H1 (cell line): ENCODE data around the gene SCYL1. TPM values are rescaled to one million over a fixed set of nuclear protein-coding genes. Genes with fewer than 3 reads are reported as not detected.

Experiments used
- ASH2L ChIP-seq: fragments of 200-600, 300-600 bp; sonication (generic); IDR thresholded peaks from one replicate; pipeline ENCODE4 v1.7.1; 2017; ENCODE audit warnings: low read length
- CBX5 ChIP-seq: fragments of 300-800, 300-1000 bp; sonication (generic); IDR thresholded peaks from 2 replicates; pipeline ENCODE4 v1.7.1; 2016; ENCODE audit warnings: antibody characterized with exemption, low read length, low read depth
- CHD2 ChIP-seq: IDR thresholded peaks from 2 replicates; pipeline ENCODE4 v1.6.1; 2012; ENCODE audit warnings: low read length, improper control_type of control experiment
- CREB1 ChIP-seq: IDR thresholded peaks from 2 replicates; pipeline ENCODE4 v1.6.1; 2012; ENCODE audit warnings: inconsistent platforms
- EZH2 ChIP-seq: fragments of 200-600 bp; sonication (generic); IDR thresholded peaks from 2 replicates; pipeline ENCODE4 v1.7.1; 2012; ENCODE audit warnings: low read depth, mild to moderate bottlenecking, moderate library complexity, low read length, inconsistent platforms; ENCODE audit not compliant: severe bottlenecking
- GABPA ChIP-seq: IDR thresholded peaks from 2 replicates; pipeline ENCODE4 v1.6.1; 2011; ENCODE audit warnings: mild to moderate bottlenecking, low read length, moderate library complexity, borderline replicate concordance; ENCODE audit not compliant: insufficient read depth
- GTF2F1 ChIP-seq: IDR thresholded peaks from 2 replicates; pipeline ENCODE4 v1.6.1; 2012; ENCODE audit warnings: low read depth, low read length, improper control_type of control experiment, borderline replicate concordance
- JUN ChIP-seq: IDR thresholded peaks from 2 replicates; pipeline ENCODE4 v1.6.1; 2011; ENCODE audit warnings: low read depth, mild to moderate bottlenecking, improper control_type of control experiment, low read length
- NANOG ChIP-seq: IDR thresholded peaks from 2 replicates; pipeline ENCODE4 v1.6.1; 2011; ENCODE audit warnings: low read length, low read depth, mild to moderate bottlenecking, inconsistent platforms; ENCODE audit not compliant: insufficient read depth, poor library complexity, severe bottlenecking
- NRF1 ChIP-seq: IDR thresholded peaks from 2 replicates; pipeline ENCODE4 v1.6.1; 2011; ENCODE audit warnings: mild to moderate bottlenecking, low read depth, low read length, improper control_type of control experiment
- PHF8 ChIP-seq: fragments of 200-600 bp; sonication (generic); conservative IDR thresholded peaks from 2 replicates; pipeline ENCODE4 v1.7.1; 2012; ENCODE audit warnings: low read depth, mild to moderate bottlenecking, inconsistent platforms, low read length, moderate library complexity
- POLR2AphosphoS5 ChIP-seq: IDR thresholded peaks from 2 replicates; pipeline ENCODE4 v1.6.1; 2011; ENCODE audit warnings: low read depth, low read length
- RXRA ChIP-seq: IDR thresholded peaks from 2 replicates; pipeline ENCODE4 v1.6.1; 2011; ENCODE audit warnings: low read depth, mild to moderate bottlenecking, low read length, moderate library complexity; ENCODE audit not compliant: insufficient read depth
- SAP30 ChIP-seq: fragments of 300-600 bp; sonication (generic); IDR thresholded peaks from 2 replicates; pipeline ENCODE4 v1.7.1; 2012; ENCODE audit warnings: low read length, moderate library complexity, mild to moderate bottlenecking, inconsistent platforms; ENCODE audit not compliant: insufficient read depth, insufficient replicate concordance
- SIN3A ChIP-seq, 2 experiments: IDR thresholded peaks in 1 of 2; conservative IDR thresholded peaks in 1 of 2; 2 replicates each; pipeline ENCODE4 v1.6.1; 2011 to 2012; ENCODE audit warnings: low read length in 2 of 2, improper control_type of control experiment in 1 of 2, low read depth in 1 of 2, mild to moderate bottlenecking in 1 of 2
- SIRT6 ChIP-seq: IDR thresholded peaks from one replicate; pipeline ENCODE4 v1.7.1; 2012; ENCODE audit warnings: low read length, inconsistent platforms
- SP2 ChIP-seq: IDR thresholded peaks from 2 replicates; pipeline ENCODE4 v1.6.1; 2012; ENCODE audit warnings: mild to moderate bottlenecking, low read length, inconsistent platforms
- polyA plus RNA-seq, 7 experiments: library from polyadenylated mRNA; depleted of rRNA in 3 of 7; stranded (reverse) in 5 of 7; unstranded in 2 of 7; fragments of >200 nt in 5 of 7; fragments of 200-250 nt in 2 of 7; gene quantifications; 1 replicate in 5 of 7; 2 replicates in 1 of 7; 4 replicates in 1 of 7; pipeline versions ENCODE4 v1.2.1 to v1.2.3, GENCODE V29; 2011 to 2013; ENCODE audit warnings: missing spikeins in 2 of 7, mixed read lengths in 2 of 7
- total RNA-seq: library from RNA; stranded (reverse); fragmentation: NEBNext Ultra II Directional; extraction: Animal tissue kit (Norgen Biotek cat#: 25700); gene quantifications from 2 replicates; pipeline ENCODE4 v1.2.1, GENCODE V29; 2021
- TF ChIP-seq, protein P1 (sequence below): IDR thresholded peaks from 2 replicates; pipeline ENCODE4 v1.6.1; 2012; ENCODE audit warnings: inconsistent platforms
- TF ChIP-seq, protein P2 (sequence below): IDR thresholded peaks from 2 replicates; pipeline ENCODE4 v1.6.1; 2012; ENCODE audit warnings: low read length, inconsistent platforms
- TF ChIP-seq, protein P3 (sequence below): IDR thresholded peaks from 2 replicates; pipeline ENCODE4 v1.6.1; 2011; ENCODE audit warnings: low read length, improper control_type of control experiment

Gene SCYL1
- total and polyA plus RNA-seq, 2 of the 8 experiments (the other 6 are each of a cell fraction or from before 2014, with no cell fraction given): 59.8 to 77.7 TPM

DNA sequence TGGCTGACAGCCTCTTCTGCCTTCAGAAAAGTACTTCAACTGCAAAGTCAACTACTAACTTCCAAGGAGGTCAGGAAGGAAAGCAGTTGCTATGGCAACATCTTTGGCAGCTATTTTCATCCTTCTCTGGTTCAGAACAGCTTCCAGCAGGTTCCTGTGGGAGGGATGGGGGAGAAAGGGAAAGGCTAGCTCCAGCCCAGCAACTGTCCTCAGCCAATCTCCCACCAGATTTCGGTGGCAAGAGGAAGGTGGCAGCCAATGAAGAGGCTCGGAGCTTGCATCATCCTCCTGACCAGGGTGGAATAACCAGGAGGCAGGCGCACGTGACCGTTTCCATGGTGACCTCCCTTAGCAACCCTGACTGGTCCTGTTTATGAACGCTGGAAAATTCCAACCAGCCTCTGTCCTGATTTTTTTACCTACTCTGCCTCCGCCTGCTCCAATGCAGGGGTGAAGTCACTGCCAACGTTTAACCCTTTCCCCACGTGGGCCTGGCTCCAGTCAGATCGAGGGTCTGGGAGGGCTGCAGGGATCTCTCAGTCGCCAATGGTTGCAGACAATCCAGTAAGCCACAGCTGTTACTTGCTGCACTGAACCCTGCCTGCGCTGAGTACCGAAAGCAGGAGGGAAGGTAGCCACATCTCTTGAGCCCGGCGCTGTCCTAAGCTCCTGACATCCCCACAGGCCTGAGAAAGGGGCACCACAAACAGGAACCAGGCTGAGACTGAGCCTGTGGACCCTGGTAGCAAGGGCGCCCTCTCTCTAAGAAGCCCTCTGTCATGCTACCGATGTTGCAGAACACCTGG lies 37.2 kb upstream of the SCYL1 start (continued):
- TF ChIP-seq, protein P1, sequence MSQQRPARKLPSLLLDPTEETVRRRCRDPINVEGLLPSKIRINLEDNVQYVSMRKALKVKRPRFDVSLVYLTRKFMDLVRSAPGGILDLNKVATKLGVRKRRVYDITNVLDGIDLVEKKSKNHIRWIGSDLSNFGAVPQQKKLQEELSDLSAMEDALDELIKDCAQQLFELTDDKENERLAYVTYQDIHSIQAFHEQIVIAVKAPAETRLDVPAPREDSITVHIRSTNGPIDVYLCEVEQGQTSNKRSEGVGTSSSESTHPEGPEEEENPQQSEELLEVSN: peak; percentile 27; the same call in 1 of the 2 replicates
- no peak for TF ChIP-seq SP2
- TF ChIP-seq, protein P2, sequence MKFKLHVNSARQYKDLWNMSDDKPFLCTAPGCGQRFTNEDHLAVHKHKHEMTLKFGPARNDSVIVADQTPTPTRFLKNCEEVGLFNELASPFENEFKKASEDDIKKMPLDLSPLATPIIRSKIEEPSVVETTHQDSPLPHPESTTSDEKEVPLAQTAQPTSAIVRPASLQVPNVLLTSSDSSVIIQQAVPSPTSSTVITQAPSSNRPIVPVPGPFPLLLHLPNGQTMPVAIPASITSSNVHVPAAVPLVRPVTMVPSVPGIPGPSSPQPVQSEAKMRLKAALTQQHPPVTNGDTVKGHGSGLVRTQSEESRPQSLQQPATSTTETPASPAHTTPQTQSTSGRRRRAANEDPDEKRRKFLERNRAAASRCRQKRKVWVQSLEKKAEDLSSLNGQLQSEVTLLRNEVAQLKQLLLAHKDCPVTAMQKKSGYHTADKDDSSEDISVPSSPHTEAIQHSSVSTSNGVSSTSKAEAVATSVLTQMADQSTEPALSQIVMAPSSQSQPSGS: peak; percentile 90
- TF ChIP-seq GTF2F1: no peak
- TF ChIP-seq NANOG: no peak
- TF ChIP-seq SIN3A (conservative IDR thresholded peaks at IDR 0.05 in 1 of 2, IDR thresholded peaks at IDR 0.05 in 1 of 2; ENCODE audit: low read depth in 1 of 2, low read length in 2 of 2): peak; percentile 9 to 89; a peak in 2 of 4 replicates
- no peak for TF ChIP-seq SIRT6
- TF ChIP-seq RXRA: no peak
- TF ChIP-seq CREB1: no peak
- peak; percentile 69 for TF ChIP-seq SAP30
- TF ChIP-seq CHD2: peak; percentile 42
- TF ChIP-seq POLR2AphosphoS5: no peak; the same call in 1 of the 2 replicates
- TF ChIP-seq GABPA: no peak
- TF ChIP-seq JUN: peak; percentile 80; the same call in 1 of the 2 replicates
- no peak for TF ChIP-seq EZH2
- TF ChIP-seq CBX5: no peak
- peak; percentile 57 for TF ChIP-seq ASH2L
- no peak for TF ChIP-seq NRF1
- TF ChIP-seq PHF8: no peak
- TF ChIP-seq, protein P3, sequence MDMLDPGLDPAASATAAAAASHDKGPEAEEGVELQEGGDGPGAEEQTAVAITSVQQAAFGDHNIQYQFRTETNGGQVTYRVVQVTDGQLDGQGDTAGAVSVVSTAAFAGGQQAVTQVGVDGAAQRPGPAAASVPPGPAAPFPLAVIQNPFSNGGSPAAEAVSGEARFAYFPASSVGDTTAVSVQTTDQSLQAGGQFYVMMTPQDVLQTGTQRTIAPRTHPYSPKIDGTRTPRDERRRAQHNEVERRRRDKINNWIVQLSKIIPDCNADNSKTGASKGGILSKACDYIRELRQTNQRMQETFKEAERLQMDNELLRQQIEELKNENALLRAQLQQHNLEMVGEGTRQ: peak; percentile 97
